ENCODE measurements around the gene TTC39C. TPM values are rescaled to one million over a fixed set of nuclear protein-coding genes. Genes with fewer than 3 reads are reported as not detected.
"Not testable (repeated sequence)": the region's sequence is repeated elsewhere in the genome, so short reads cannot be mapped to it uniquely, and the experiment has no call there.

TTC39C gene
- total RNA-seq, 1 donor, result 54.4 TPM

- no peak overlapping the region for H3K4me3 ChIP-seq (ENCODE audit: low read depth, low read length)
- no peak for TF ChIP-seq CTCF (IDR thresholded peaks at IDR 0.05; ENCODE audit: insufficient read depth, low read depth, low read length)
- no peak for DNase-seq (ENCODE audit: low read depth)
These were observed 54.6 kb downstream of the TTC39C start for GRCh38 chr18:24068945-24069693.

GRCh38 chr18:24071029-24071428 lies 56.5 kb downstream of the TTC39C start:
- DNase-seq (ENCODE audit: low read depth), result no peak
- no peak for TF ChIP-seq CTCF (IDR thresholded peaks at IDR 0.05; ENCODE audit: insufficient read depth, low read depth, low read length)
- H3K4me3 ChIP-seq (ENCODE audit: low read depth, low read length), result no peak overlapping the region

- no peak overlapping the region for H3K4me3 ChIP-seq (ENCODE audit: low read depth, low read length)
- TF ChIP-seq CTCF (IDR thresholded peaks at IDR 0.05; ENCODE audit: insufficient read depth, low read depth, low read length), result no peak
- DNase-seq (ENCODE audit: low read depth), result no peak
These were observed 57.2 kb downstream of the TTC39C start for GRCh38 chr18:24071779-24072178.

GRCh38 chr18:24072743-24073142 lies 58.2 kb downstream of the TTC39C start:
- DNase-seq (ENCODE audit: low read depth), result no peak
- no peak for TF ChIP-seq CTCF (IDR thresholded peaks at IDR 0.05; ENCODE audit: insufficient read depth, low read depth, low read length)
- no peak overlapping the region for H3K4me3 ChIP-seq (ENCODE audit: low read depth, low read length)

- no peak overlapping the region for H3K4me3 ChIP-seq (ENCODE audit: low read depth, low read length)
- no peak for TF ChIP-seq CTCF (IDR thresholded peaks at IDR 0.05; ENCODE audit: insufficient read depth, low read depth, low read length)
- no peak for DNase-seq (ENCODE audit: low read depth)
These were observed 59.2 kb downstream of the TTC39C start for GRCh38 chr18:24073791-24074190.

- not testable (repeated sequence) for H3K4me3 ChIP-seq (ENCODE audit: low read depth, low read length); DNase-seq (ENCODE audit: low read depth)
These were observed 60.2 kb downstream of the TTC39C start for GRCh38 chr18:24074757-24075156.

- peak; percentile 97 for DNase-seq (ENCODE audit: low read depth)
- no peak overlapping the region for H3K4me3 ChIP-seq (ENCODE audit: low read depth, low read length)
- peak; percentile 52 for TF ChIP-seq CTCF (IDR thresholded peaks at IDR 0.05; ENCODE audit: insufficient read depth, low read depth, low read length)
These were observed 61.4 kb downstream of the TTC39C start for GRCh38 chr18:24075767-24076597.
